ENCODE measurements around the gene ZNF224. TPM values are rescaled to one million over a fixed set of nuclear protein-coding genes. Genes with fewer than 3 reads are reported as not detected.

Gene ZNF224
- total and polyA plus RNA-seq, 2 of the 13 experiments (the other 11 are each of a cell fraction or from before 2014, with no cell fraction given): 13.0 to 16.1 TPM

DNA sequence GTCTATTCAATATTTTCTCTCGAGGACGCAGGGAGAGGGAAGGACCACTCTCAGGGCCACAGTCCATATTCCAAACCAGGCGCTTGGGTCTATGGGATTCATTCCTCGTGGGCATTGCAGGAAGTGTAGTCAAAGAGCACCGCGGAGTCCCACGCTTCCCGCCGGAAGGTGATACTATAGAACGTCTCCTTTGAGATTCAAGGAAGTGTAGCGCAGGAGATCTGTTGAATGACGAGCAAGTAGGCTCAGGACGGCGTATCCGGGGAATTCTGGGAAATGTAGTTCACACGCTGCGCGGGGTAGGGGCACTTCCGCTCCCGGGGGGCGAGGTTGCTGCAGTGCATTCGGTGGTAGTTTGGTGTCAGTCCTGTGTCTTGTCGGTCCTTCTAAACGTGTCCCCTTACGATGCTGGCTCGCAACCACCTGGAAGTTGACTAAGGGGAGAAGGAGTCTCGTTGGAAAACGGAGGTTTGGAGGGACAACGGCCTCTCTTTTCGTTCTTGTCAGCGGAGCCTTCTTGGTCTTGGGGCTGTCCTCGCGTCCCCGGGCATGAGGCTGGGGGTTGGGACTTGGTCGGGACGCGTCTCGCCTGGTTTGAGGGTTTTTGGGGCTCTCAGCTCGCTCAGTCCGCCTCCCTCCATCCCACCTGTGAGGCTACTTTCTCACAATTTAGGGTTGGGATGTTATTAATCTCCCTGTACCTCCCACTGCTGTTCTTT, 22.2 kb upstream of the ZNF224 start, which contains the start of gene ZNF284 (continued):
- TF ChIP-seq, protein P1, sequence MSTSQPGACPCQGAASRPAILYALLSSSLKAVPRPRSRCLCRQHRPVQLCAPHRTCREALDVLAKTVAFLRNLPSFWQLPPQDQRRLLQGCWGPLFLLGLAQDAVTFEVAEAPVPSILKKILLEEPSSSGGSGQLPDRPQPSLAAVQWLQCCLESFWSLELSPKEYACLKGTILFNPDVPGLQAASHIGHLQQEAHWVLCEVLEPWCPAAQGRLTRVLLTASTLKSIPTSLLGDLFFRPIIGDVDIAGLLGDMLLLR (CRISPR knock-in tag; IDR thresholded peaks at IDR 0.05): no peak
- TF ChIP-seq NFKBIZ (CRISPR knock-in tag; IDR thresholded peaks at IDR 0.05) (no peak; the same call in 1 of the 2 replicates), ZNF333 (CRISPR knock-in tag; IDR thresholded peaks at IDR 0.05; ENCODE audit: borderline replicate concordance) (no peak), MEF2D (CRISPR knock-in tag; IDR thresholded peaks at IDR 0.05) (0 out of 2 replicates have a peak, but pooled peaks have one; percentile 13), ATAD3A (CRISPR knock-in tag; IDR thresholded peaks at IDR 0.05) (no peak), CC2D1A (CRISPR knock-in tag; IDR thresholded peaks at IDR 0.05) (no peak), ADNP (CRISPR knock-in tag; IDR thresholded peaks at IDR 0.05) (no peak), REPIN1 (CRISPR knock-in tag; IDR thresholded peaks at IDR 0.05; ENCODE audit: borderline replicate concordance, low read depth) (no peak), NONO (IDR thresholded peaks at IDR 0.05) (no peak), NONO (CRISPR knock-in tag; conservative IDR thresholded peaks at IDR 0.05) (no peak), ZNF720 (CRISPR knock-in tag; IDR thresholded peaks at IDR 0.05) (no peak)
- TF ChIP-seq, protein P2, sequence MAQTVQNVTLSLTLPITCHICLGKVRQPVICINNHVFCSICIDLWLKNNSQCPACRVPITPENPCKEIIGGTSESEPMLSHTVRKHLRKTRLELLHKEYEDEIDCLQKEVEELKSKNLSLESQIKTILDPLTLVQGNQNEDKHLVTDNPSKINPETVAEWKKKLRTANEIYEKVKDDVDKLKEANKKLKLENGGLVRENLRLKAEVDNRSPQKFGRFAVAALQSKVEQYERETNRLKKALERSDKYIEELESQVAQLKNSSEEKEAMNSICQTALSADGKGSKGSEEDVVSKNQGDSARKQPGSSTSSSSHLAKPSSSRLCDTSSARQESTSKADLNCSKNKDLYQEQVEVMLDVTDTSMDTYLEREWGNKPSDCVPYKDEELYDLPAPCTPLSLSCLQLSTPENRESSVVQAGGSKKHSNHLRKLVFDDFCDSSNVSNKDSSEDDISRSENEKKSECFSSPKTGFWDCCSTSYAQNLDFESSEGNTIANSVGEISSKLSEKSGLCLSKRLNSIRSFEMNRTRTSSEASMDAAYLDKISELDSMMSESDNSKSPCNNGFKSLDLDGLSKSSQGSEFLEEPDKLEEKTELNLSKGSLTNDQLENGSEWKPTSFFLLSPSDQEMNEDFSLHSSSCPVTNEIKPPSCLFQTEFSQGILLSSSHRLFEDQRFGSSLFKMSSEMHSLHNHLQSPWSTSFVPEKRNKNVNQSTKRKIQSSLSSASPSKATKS (CRISPR knock-in tag; IDR thresholded peaks at IDR 0.05): no peak
- TF ChIP-seq, protein P3, sequence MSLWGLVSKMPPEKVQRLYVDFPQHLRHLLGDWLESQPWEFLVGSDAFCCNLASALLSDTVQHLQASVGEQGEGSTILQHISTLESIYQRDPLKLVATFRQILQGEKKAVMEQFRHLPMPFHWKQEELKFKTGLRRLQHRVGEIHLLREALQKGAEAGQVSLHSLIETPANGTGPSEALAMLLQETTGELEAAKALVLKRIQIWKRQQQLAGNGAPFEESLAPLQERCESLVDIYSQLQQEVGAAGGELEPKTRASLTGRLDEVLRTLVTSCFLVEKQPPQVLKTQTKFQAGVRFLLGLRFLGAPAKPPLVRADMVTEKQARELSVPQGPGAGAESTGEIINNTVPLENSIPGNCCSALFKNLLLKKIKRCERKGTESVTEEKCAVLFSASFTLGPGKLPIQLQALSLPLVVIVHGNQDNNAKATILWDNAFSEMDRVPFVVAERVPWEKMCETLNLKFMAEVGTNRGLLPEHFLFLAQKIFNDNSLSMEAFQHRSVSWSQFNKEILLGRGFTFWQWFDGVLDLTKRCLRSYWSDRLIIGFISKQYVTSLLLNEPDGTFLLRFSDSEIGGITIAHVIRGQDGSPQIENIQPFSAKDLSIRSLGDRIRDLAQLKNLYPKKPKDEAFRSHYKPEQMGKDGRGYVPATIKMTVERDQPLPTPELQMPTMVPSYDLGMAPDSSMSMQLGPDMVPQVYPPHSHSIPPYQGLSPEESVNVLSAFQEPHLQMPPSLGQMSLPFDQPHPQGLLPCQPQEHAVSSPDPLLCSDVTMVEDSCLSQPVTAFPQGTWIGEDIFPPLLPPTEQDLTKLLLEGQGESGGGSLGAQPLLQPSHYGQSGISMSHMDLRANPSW (CRISPR knock-in tag; IDR thresholded peaks at IDR 0.05; ENCODE audit: borderline replicate concordance): no peak
- TF ChIP-seq, protein P4, sequence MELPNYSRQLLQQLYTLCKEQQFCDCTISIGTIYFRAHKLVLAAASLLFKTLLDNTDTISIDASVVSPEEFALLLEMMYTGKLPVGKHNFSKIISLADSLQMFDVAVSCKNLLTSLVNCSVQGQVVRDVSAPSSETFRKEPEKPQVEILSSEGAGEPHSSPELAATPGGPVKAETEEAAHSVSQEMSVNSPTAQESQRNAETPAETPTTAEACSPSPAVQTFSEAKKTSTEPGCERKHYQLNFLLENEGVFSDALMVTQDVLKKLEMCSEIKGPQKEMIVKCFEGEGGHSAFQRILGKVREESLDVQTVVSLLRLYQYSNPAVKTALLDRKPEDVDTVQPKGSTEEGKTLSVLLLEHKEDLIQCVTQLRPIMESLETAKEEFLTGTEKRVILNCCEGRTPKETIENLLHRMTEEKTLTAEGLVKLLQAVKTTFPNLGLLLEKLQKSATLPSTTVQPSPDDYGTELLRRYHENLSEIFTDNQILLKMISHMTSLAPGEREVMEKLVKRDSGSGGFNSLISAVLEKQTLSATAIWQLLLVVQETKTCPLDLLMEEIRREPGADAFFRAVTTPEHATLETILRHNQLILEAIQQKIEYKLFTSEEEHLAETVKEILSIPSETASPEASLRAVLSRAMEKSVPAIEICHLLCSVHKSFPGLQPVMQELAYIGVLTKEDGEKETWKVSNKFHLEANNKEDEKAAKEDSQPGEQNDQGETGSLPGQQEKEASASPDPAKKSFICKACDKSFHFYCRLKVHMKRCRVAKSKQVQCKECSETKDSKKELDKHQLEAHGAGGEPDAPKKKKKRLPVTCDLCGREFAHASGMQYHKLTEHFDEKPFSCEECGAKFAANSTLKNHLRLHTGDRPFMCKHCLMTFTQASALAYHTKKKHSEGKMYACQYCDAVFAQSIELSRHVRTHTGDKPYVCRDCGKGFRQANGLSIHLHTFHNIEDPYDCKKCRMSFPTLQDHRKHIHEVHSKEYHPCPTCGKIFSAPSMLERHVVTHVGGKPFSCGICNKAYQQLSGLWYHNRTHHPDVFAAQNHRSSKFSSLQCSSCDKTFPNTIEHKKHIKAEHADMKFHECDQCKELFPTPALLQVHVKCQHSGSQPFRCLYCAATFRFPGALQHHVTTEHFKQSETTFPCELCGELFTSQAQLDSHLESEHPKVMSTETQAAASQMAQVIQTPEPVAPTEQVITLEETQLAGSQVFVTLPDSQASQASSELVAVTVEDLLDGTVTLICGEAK (IDR thresholded peaks at IDR 0.05): 0 out of 2 replicates have a peak, but pooled peaks have one; percentile 28
- TF ChIP-seq, protein P4 (CRISPR knock-in tag; IDR thresholded peaks at IDR 0.05): 0 out of 2 replicates have a peak, but pooled peaks have one; percentile 50

Measured in HepG2 (cell line).